Measurements from ENCODE around the gene S100A2. TPM values are rescaled to one million over a fixed set of nuclear protein-coding genes. Genes with fewer than 3 reads are reported as not detected.
"Not testable (repeated sequence)": the region's sequence is repeated elsewhere in the genome, so short reads cannot be mapped to it uniquely, and the experiment has no call there.

The S100A2 gene
- total and polyA plus RNA-seq, 5 donors from 2014 or later, result not detected

GRCh38 chr1:153520137-153520691 is 45.4 kb downstream of the S100A2 start:
- H3K27ac Mint-ChIP-seq, result peak overlapping the region in 2 of 3 donors; percentile 17 to 65
- H3K4me1 Mint-ChIP-seq; H3K9me3 ChIP-seq (ENCODE audit: control insufficient read depth in 2 of 2, low read length in 2 of 2); H3K4me1 ChIP-seq (ENCODE audit: control insufficient read depth, insufficient read depth, low read length, poor library complexity, severe bottlenecking); DNase-seq; H3K4me3 Mint-ChIP-seq; H3K9me3 Mint-ChIP-seq; H3K36me3 Mint-ChIP-seq; H3K36me3 ChIP-seq (ENCODE audit: control insufficient read depth, insufficient read depth, low read length); ATAC-seq (ENCODE audit: low read depth in 2 of 2); H3K27ac ChIP-seq (ENCODE audit: insufficient read depth, low read length, poor library complexity, severe bottlenecking); H3K27me3 ChIP-seq (ENCODE audit: control insufficient read depth, insufficient read depth, low read length); H3K4me3 ChIP-seq (ENCODE audit: low read depth, low read length); H3K27me3 Mint-ChIP-seq: not testable (repeated sequence)

DNA sequence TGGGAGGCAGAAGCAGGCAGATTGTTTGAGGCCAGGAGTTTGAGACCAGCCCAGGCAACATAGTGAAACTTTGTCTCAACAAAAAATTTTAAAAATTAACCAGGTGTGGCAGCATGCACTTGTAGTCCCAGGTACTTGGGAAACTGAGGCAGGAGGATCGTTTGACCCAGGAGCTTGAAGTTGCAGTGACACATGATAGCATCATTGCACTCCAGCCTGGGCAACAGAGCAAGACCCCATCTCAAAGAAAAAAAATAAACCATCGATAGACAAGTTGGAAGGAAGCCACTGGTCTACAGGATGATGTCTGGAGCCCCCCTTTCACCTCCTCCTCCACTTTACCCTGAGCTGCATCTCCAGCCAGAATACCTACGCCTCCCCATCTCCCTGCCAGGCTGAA is 46.4 kb downstream of the S100A2 start:
- no peaks in the 10 kb centered on the region for H3K4me1 ChIP-seq (ENCODE audit: control insufficient read depth, insufficient read depth, low read length, poor library complexity, severe bottlenecking)
- H3K9me3 Mint-ChIP-seq, result no peaks in the 10 kb centered on the region
- DNase-seq (no peak), ATAC-seq (ENCODE audit: low read depth in 2 of 2) (no peak)
- H3K27me3 Mint-ChIP-seq, result no peaks in the 10 kb centered on the region
- H3K27ac ChIP-seq (ENCODE audit: insufficient read depth, low read length, poor library complexity, severe bottlenecking), result no peak overlapping the region
- H3K27ac Mint-ChIP-seq, result no peak overlapping the region
- no peaks in the 10 kb centered on the region for H3K27me3 ChIP-seq (ENCODE audit: control insufficient read depth, insufficient read depth, low read length)
- H3K4me3 Mint-ChIP-seq, result no peak overlapping the region
- no peaks in the 10 kb centered on the region for H3K9me3 ChIP-seq (ENCODE audit: control insufficient read depth in 2 of 2, low read length in 2 of 2)
- H3K4me1 Mint-ChIP-seq, result peaks cover 0 to 7% (median 6%) of the 10 kb centered on the region in 4 donors
- no peaks in the 10 kb centered on the region for H3K36me3 ChIP-seq (ENCODE audit: control insufficient read depth, insufficient read depth, low read length)
- H3K4me3 ChIP-seq (ENCODE audit: low read depth, low read length), result no peak overlapping the region
- no peaks in the 10 kb centered on the region for H3K36me3 Mint-ChIP-seq

- no peaks in the 10 kb centered on the region for H3K36me3 Mint-ChIP-seq
- no peak overlapping the region for H3K4me3 Mint-ChIP-seq
- Histone ChIP-seq H3K27ac (ENCODE audit: insufficient read depth, low read length, poor library complexity, severe bottlenecking) (no peak overlapping the region), H3K4me1 (ENCODE audit: control insufficient read depth, insufficient read depth, low read length, poor library complexity, severe bottlenecking) (peaks cover 3% of the 10 kb centered on the region), H3K36me3 (ENCODE audit: control insufficient read depth, insufficient read depth, low read length) (no peaks in the 10 kb centered on the region), H3K9me3 (ENCODE audit: control insufficient read depth in 2 of 2, low read length in 2 of 2) (no peaks in the 10 kb centered on the region), H3K27me3 (ENCODE audit: control insufficient read depth, insufficient read depth, low read length) (no peaks in the 10 kb centered on the region), H3K4me3 (ENCODE audit: low read depth, low read length) (no peak overlapping the region)
- H3K27me3 Mint-ChIP-seq, result no peaks in the 10 kb centered on the region
- H3K9me3 Mint-ChIP-seq, result no peaks in the 10 kb centered on the region
- DNase-seq (peak in 1 of 3 donors; percentile 47), ATAC-seq (ENCODE audit: low read depth in 2 of 2) (no peak)
- H3K4me1 Mint-ChIP-seq, result peaks cover 0 to 12% (median 5%) of the 10 kb centered on the region in 4 donors
- H3K27ac Mint-ChIP-seq, result peak overlapping the region in 1 of 3 donors; percentile 86
Observed at GRCh38 chr1:153515504-153516394, 49.9 kb downstream of the S100A2 start.

GRCh38 chr1:153513666-153514065 is 52.0 kb downstream of the S100A2 start:
- Histone ChIP-seq H3K36me3 (ENCODE audit: control insufficient read depth, insufficient read depth, low read length) (no peaks in the 10 kb centered on the region), H3K4me1 (ENCODE audit: control insufficient read depth, insufficient read depth, low read length, poor library complexity, severe bottlenecking) (peaks cover 3% of the 10 kb centered on the region), H3K27me3 (ENCODE audit: control insufficient read depth, insufficient read depth, low read length) (no peaks in the 10 kb centered on the region), H3K27ac (ENCODE audit: insufficient read depth, low read length, poor library complexity, severe bottlenecking) (no peak overlapping the region), H3K4me3 (ENCODE audit: low read depth, low read length) (no peak overlapping the region), H3K9me3 (ENCODE audit: control insufficient read depth in 2 of 2, low read length in 2 of 2) (no peaks in the 10 kb centered on the region)
- peaks cover 0 to 3% (median 0%) of the 10 kb centered on the region in 7 donors for H3K9me3 Mint-ChIP-seq
- peaks cover 0 to 13% (median 6%) of the 10 kb centered on the region in 4 donors for H3K4me1 Mint-ChIP-seq
- DNase-seq, result no peak
- H3K4me3 Mint-ChIP-seq, result peak overlapping the region in 1 of 4 donors; percentile 44
- H3K36me3 Mint-ChIP-seq, result no peaks in the 10 kb centered on the region
- ATAC-seq (ENCODE audit: low read depth in 2 of 2), result no peak
- no peaks in the 10 kb centered on the region for H3K27me3 Mint-ChIP-seq
- H3K27ac Mint-ChIP-seq, result peak overlapping the region in 1 of 3 donors; percentile 58

- H3K27me3 ChIP-seq (ENCODE audit: control insufficient read depth, insufficient read depth, low read length), result no peaks in the 10 kb centered on the region
- peaks cover 3% of the 10 kb centered on the region for H3K4me1 ChIP-seq (ENCODE audit: control insufficient read depth, insufficient read depth, low read length, poor library complexity, severe bottlenecking)
- H3K27me3 Mint-ChIP-seq, result no peaks in the 10 kb centered on the region
- no peaks in the 10 kb centered on the region for H3K36me3 Mint-ChIP-seq
- no peak overlapping the region for H3K4me3 ChIP-seq (ENCODE audit: low read depth, low read length)
- H3K36me3 ChIP-seq (ENCODE audit: control insufficient read depth, insufficient read depth, low read length), result no peaks in the 10 kb centered on the region
- ATAC-seq (ENCODE audit: low read depth in 2 of 2) (no peak), DNase-seq (no peak)
- no peaks in the 10 kb centered on the region for H3K9me3 ChIP-seq (ENCODE audit: control insufficient read depth in 2 of 2, low read length in 2 of 2)
- no peak overlapping the region for H3K27ac ChIP-seq (ENCODE audit: insufficient read depth, low read length, poor library complexity, severe bottlenecking)
- peak overlapping the region in 1 of 3 donors; percentile 58 for H3K27ac Mint-ChIP-seq
- H3K9me3 Mint-ChIP-seq, result peaks cover 0 to 3% (median 0%) of the 10 kb centered on the region in 7 donors
- no peak overlapping the region for H3K4me3 Mint-ChIP-seq
- H3K4me1 Mint-ChIP-seq, result peaks cover 0 to 9% (median 5%) of the 10 kb centered on the region in 4 donors
Observed at GRCh38 chr1:153513023-153513422, 52.6 kb downstream of the S100A2 start.

Other genes with a start within 250 kb of the S100A2 start
- 0.20 TPM for gene PGLYRP4, start 217.0 kb downstream of the S100A2 start, total RNA-seq
- under 1 TPM in 2 of 4 donors, not detected in 2; 0.08 to 0.22 TPM for gene PGLYRP4, start 217.0 kb downstream of the S100A2 start, polyA plus RNA-seq
- not detected for gene S100A9, start 208.0 kb downstream of the S100A2 start, total RNA-seq
- 10 to 100 TPM in 2 of 4 donors, 1 to 10 TPM in 1, under 1 TPM in 1; 0.96 to 37.6 (median 8.6) TPM for gene S100A9, start 208.0 kb downstream of the S100A2 start, polyA plus RNA-seq
- gene S100A12, start 190.2 kb downstream of the S100A2 start, total RNA-seq, result not detected
- 1 to 10 TPM in 1 of 4 donors, under 1 TPM in 1, not detected in 2; 0.51 to 2.2 TPM for gene S100A12, start 190.2 kb downstream of the S100A2 start, polyA plus RNA-seq
- not detected for gene S100A8, start 174.8 kb downstream of the S100A2 start, total RNA-seq
- 10 to 100 TPM in 1 of 4 donors, 1 to 10 TPM in 2, not detected in 1; 2.7 to 32.7 (median 7.8) TPM for gene S100A8, start 174.8 kb downstream of the S100A2 start, polyA plus RNA-seq
- not detected for gene S100A7A, start 149.3 kb downstream of the S100A2 start, total RNA-seq
- not detected for gene S100A7A, start 149.3 kb downstream of the S100A2 start, polyA plus RNA-seq
- not detected for gene S100A7, start 105.2 kb downstream of the S100A2 start, total RNA-seq
- gene S100A7, start 105.2 kb downstream of the S100A2 start, polyA plus RNA-seq, result not detected
- 304 TPM for gene S100A6, start 29.9 kb downstream of the S100A2 start, total RNA-seq
- 1,000 to 10,000 TPM in 2 of 4 donors, 100 to 1,000 TPM in 2; 660 to 1,174 (median 946) TPM for gene S100A6, start 29.9 kb downstream of the S100A2 start, polyA plus RNA-seq
- gene S100A5, start 24.9 kb downstream of the S100A2 start, total RNA-seq, result 1.8 TPM
- 1 to 10 TPM; 1.2 to 3.0 (median 1.7) TPM for gene S100A5, start 24.9 kb downstream of the S100A2 start, polyA plus RNA-seq
- 928 TPM for gene S100A4, start 20.0 kb downstream of the S100A2 start, total RNA-seq
- 1,000 to 10,000 TPM; 2,534 to 4,309 (median 3,364) TPM for gene S100A4, start 20.0 kb downstream of the S100A2 start, polyA plus RNA-seq
- not detected for gene S100A3, start 16.6 kb downstream of the S100A2 start, total RNA-seq
- gene S100A3, start 16.6 kb downstream of the S100A2 start, polyA plus RNA-seq, result not detected
- gene S100A16, start 47.3 kb upstream of the S100A2 start, total RNA-seq, result not detected
- gene S100A16, start 47.3 kb upstream of the S100A2 start, polyA plus RNA-seq, result not detected
- not detected for gene S100A14, start 50.5 kb upstream of the S100A2 start, total RNA-seq
- gene S100A14, start 50.5 kb upstream of the S100A2 start, polyA plus RNA-seq, result not detected
- 6.4 TPM for gene S100A13, start 61.7 kb upstream of the S100A2 start, total RNA-seq
- gene S100A13, start 61.7 kb upstream of the S100A2 start, polyA plus RNA-seq, result 1 to 10 TPM in 2 of 4 donors, under 1 TPM in 2; 0.41 to 1.8 (median 1.3) TPM
- not detected for gene S100A1, start 62.6 kb upstream of the S100A2 start, total RNA-seq
- not detected for gene S100A1, start 62.6 kb upstream of the S100A2 start, polyA plus RNA-seq
- gene CHTOP, start 68.2 kb upstream of the S100A2 start, total RNA-seq, result 85.1 TPM
- 10 to 100 TPM; 57.5 to 73.1 (median 65.8) TPM for gene CHTOP, start 68.2 kb upstream of the S100A2 start, polyA plus RNA-seq
- gene SNAPIN, start 92.9 kb upstream of the S100A2 start, total RNA-seq, result 21.5 TPM
- gene SNAPIN, start 92.9 kb upstream of the S100A2 start, polyA plus RNA-seq, result 100 to 1,000 TPM in 1 of 4 donors, 10 to 100 TPM in 3; 84.9 to 120 (median 93.7) TPM
- gene ILF2, start 105.1 kb upstream of the S100A2 start, total RNA-seq, result 127 TPM
- 100 to 1,000 TPM; 133 to 162 (median 150) TPM for gene ILF2, start 105.1 kb upstream of the S100A2 start, polyA plus RNA-seq
- not detected for gene NPR1, start 112.8 kb upstream of the S100A2 start, total RNA-seq
- gene NPR1, start 112.8 kb upstream of the S100A2 start, polyA plus RNA-seq, result not detected
- gene INTS3, start 162.2 kb upstream of the S100A2 start, total RNA-seq, result 39.5 TPM
- gene INTS3, start 162.2 kb upstream of the S100A2 start, polyA plus RNA-seq, result 1 to 10 TPM; 6.9 to 9.4 (median 8.1) TPM
- gene SLC27A3, start 209.6 kb upstream of the S100A2 start, total RNA-seq, result 8.3 TPM
- 1 to 10 TPM; 5.4 to 8.3 (median 5.9) TPM for gene SLC27A3, start 209.6 kb upstream of the S100A2 start, polyA plus RNA-seq